ENCODE results near the gene NTRK2.
"Not testable (repeated sequence)": the region's sequence is repeated elsewhere in the genome, so short reads cannot be mapped to it uniquely, and the experiment has no call there.

Gene NTRK2

DNA sequence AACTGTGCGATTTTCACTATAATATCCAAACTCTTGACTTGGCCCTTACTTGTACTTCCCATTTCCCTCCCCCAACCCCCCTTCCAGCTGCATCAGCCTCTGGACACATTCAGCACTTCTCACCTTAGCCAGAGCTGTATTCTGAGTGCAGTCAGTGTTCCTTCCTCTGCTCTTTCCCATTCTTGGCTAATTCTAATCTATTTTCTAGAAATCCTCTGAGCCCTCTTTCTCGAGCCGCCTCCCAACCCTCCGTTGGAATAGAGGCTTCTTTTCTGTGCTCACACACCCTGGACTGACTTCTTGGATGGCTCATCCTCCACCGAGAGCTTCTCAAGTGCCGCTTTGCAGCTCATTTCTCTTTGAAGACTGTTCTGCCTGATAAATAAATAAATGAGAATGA is 188.8 kb downstream of the NTRK2 start:
- no peak for DNase-seq

DNA sequence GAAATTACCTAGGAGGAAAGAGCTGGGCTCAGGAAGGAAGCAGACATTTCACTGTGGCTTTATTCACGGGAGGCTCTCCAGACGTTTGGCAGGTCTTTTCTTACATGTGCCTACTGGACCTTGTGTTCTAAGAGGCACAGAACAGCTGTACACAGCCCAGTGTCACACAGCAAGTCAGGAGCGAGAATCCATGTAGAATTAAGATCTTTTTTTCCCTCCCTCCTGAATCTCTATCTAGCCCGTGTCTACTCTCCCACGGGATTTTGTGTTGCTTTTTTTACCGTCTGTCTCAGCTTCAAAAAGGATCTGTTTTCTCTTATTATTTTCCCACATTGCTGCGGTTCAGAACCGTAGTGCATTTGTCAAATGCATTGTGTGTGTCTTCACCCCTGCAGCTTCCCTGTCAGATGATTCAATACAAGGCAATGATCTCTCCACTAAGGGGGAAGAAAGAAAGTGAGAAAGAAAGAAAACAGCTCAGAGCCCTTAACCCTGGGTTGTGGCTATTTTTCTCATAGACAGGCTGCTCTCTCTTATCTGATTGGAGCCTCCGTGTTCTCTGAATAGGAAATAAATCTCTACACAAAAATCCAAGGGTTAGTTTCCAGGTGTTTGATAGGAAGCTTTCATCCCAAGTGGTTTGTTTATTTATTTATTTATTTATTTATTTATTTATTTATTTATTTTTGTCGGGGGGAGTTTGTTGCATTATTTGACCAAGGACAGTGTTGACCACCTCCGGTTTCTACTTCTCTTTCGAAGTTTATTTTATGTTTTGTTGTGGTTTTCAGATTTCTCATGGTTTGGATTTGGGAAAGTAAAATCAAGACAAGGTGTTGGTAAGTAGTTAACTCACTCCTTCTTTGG is 191.0 kb downstream of the NTRK2 start:
- DNase-seq, result no peak

DNA sequence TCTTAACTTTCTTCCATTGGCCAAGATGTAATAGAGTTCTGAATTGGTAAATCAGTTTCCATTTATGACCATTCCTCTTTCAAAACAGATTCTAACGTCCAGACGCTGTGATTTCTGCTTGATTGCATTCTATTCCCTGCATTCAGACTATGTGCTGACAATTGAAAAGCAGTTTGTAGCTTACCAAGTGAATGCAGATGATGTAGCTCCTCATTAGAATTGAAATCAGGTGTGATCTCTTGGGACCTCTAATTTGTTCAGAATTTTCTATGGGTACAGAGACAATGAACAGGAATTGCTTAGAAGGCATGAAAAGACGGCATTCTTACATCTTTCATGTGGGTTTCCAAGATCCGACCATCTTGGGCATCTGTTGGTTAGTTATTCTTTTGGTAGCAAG is 191.9 kb downstream of the NTRK2 start:
- DNase-seq, result no peak

DNA sequence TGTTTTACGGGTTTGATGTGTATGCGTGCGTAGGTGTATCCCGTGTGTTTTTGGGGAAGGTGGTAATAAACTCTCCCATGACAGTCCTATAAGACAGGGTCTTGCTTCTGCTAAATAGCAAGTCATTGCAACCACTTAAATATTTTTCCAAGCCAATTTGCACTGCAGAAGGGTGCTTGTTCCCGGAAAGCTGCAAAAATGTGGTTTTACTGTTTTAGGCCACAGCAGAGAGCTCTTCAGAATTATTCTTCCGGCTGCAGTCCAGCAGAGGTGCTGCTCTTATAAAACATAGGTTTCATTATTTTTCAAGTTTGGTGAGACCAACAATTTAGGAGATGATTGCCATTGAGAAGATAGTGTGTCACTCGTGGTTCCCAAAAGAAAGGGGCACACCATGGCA is 192.8 kb downstream of the NTRK2 start:
- no peak for DNase-seq

DNA sequence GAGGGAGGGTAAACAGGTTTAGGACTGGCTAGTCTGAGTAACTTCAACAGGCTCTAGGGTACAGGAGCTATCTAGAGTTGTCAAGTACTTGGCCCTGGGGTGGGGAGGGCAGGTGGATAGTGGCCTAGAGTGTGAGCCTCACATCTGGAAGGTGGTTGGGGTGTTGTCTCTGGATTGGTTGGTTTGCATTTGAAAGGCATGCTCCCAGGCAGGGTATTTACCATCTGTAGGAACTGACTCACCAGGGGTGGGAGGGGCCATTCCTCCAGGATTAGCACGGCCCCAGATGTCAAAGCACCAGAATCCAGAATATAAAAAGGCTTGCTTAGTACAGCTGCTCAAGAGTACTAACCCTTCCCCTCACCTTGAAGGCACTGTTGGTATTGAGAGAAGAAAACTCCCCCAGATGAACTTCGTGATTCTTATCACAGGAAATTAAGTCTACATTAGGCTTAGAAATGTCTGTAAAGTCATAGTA is 193.3 kb downstream of the NTRK2 start:
- DNase-seq, result no peak

DNA sequence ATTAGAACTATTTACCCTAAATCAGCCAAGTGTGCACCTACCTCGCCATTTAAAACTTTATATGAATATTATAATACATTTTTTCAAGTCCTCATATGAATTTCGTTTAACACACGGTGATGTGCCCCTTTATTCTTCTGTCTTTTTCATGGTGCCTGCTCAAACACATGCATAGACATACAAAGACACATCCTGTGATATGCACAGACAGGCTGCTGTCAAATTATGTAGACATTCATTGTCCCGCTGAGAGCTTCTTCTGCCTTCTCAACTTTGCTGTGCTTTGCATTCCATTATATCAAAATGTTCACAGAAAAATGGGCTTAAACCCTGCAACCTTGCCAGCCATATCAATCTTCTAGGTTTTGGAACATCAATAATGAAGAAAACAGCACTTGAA is 193.8 kb downstream of the NTRK2 start:
- DNase-seq, result no peak

DNA sequence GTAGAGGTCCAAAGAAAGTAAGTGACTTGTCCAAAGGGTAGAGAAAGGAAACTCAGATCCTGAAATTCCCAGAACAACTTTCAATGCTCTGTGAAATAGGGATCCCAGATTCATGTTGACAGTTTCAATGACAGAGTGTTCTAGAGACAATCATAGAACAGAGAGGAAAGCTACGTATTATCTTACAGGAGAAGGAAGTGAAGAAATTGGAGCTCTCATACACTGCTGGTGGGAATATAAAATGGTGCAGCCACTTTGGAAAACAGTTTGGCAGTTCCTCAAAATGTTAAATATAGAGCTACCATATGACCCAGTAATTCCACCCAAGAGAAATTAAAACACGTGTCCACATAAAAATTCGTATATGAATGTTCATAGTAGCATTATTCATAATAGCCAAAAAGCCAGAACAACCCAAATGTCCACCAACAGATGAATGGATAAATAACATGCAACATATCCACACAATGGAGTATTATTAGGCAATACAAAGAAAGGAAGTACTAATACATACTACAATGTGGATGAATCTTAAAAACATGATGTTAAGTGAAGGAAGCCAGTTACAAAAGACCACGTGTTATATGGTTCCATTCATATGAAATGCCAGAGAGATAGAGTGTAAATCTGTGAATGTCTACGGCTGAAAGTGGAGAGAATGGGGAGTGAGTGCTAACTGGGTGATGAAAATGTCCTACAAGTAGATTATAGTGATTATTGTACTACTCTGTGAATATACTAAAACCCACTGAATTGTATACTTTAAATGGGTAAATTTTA is 197.1 kb downstream of the NTRK2 start:
- DNase-seq, result no peak

DNA sequence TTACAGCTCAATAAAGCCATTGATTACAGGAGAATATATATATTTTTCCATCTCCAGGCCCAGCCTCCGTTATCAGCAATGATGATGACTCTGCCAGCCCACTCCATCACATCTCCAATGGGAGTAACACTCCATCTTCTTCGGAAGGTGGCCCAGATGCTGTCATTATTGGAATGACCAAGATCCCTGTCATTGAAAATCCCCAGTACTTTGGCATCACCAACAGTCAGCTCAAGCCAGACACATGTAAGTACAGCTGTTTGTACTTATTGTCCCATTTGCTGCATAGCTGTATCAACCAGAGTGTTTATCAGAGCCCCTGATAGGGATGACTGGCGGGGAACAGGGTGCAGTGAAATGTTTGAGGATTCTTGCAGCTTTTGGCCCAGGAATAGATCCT is 197.7 kb downstream of the NTRK2 start:
- DNase-seq, result no peak

DNA sequence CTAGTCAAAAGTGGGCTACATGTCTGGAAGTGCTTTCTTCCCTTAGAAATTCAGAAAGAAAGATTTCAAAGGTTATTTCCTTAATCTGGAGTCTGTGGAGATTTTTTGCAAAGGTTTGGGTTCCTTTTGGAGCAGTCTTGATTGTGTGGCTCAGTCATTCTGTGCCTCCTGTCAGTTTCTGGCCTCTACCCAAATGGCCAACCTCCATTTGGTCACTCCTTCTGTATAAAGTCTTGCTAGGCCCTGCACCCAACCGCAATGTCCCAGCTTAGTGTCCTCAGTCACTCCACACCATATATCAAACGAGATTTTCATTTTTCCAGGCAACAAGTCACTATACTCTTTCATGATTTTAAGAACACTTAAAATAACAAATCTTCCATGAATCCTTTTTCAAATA is 199.6 kb downstream of the NTRK2 start:
- no peak for DNase-seq

DNA sequence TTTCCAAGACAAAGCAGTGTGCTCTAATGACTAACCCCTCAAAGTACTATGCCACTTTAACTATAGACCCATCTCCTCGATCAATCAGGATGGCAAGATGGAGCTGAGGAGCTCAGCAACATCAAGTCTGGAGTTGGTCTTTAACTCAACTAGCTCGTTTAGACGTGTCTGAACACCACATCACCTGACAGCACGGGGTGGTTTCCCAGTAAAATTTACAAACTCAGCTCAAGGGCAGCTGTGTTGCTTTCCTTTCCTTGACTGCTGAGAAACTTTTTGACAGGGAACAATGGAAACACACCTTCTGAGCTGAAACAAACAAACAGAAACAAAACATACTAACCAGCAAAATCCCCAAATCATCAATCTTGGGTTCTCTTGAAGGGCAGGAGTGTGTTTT is 202.5 kb downstream of the NTRK2 start:
- DNase-seq, result no peak

DNA sequence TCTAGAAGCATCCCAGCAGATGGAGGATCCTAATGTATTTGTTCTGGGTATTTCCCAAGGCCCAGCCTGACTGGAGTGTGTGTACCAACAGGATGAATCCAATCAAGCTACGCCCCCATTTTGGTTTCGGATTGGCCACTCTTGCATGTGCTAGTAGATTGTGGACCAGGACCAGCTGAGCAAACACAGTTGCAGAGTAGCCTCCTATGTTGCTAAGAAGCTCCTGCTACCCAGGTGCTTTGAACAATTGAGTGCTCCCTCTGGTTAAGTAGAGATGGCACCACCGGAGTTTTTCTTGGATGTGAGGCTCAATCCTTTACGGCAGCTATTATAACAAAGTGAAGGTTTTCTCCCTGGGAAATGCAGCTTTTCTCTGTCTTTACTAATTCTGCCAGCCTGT is 204.5 kb downstream of the NTRK2 start:
- no peak for DNase-seq

DNA sequence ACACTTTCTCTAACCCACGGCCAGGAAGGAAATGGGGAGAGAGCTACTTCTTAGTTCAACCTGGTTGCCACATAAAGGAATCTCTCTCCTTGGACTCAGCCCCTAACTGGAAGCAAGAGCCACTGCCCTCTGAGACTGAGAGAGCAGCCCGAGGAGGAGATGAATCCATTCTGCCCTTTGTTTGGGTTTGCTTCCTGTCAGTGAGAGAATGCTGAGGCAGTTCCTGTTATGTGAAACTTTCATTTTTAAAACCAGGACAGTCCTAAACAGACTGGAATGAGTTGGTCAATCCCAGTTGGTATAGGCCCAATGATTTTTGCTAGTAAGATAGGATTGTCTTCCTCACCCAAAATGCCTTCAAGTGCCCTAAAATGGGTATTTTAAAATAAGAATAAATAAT is 205.1 kb downstream of the NTRK2 start:
- no peak for DNase-seq

DNA sequence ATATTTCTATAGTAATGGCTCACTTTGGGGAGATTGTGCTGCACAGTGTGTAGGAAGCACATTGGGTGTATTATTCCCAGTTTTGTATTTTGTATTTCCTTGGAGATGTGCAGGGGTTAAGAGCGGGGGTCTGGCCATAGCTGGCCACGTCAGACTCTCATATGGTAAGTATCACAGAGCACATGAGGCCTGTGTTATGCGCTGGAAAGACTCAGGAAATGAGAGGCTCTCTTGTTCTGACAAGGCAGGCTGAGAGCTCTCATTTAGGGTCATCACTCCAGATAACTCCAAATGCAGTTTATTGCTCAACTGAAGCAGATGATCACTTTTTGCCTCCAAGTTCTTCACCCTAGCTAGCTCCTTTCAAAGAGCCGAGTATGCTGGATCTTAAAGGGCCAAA is 205.7 kb downstream of the NTRK2 start:
- no peak for DNase-seq

DNA sequence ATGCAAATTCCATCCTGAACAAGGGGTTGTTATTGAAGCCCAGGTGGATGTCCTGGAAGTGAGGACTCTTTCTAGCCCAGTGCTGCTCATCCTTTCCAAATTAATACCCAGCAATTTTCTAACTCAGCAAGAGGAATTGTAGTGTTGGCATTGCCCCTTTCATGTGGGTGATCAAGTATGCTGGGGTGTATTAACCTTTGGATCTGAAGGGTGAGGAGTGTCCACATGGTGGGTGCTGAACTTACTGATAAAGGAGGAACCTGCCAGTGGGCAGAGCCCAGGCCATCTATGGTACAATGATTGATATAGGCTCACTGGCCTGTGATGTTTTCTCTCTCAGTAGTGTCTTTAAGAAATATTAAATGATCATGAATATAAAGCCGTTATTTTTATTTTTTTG is 210.1 kb downstream of the NTRK2 start:
- no peak for DNase-seq

DNA sequence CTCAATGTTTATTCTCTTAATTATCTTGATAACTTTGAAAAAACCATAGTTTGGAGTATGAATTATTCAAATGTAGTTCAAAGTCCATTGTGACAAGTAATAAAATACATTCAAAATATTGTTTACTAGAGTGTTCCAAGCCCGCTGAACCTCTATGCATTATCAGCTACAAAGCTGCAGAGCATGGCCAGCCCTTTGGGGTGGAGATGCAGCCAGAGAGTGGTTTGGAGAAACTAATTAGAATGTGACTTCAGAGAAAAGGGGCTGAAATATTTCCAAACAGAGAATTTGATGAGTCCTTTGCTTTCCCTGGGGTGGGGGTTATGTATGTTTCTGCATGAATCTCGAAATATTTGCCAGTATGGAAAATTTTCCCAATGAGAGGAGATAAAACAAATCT is 211.3 kb downstream of the NTRK2 start:
- DNase-seq, result no peak

DNA sequence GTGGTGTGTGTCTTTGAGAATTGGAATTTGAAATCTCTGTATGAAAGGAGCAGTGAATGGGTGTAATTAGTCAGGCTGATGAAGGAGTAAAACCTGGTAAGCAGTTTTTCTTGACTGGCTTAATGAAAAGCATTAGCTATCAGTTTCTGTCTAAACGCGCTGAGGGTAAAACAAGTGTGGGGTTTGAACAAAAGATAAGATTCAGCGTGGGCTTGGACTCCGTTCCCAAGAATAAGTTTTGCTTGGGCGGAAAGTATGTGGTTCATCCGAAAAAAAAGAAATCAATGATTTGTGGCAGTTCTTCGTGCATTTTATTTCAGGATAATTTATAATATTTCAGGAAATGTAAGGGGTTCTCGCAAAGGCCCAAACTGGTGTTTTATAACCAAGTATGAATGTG is 217.3 kb downstream of the NTRK2 start:
- no peak for DNase-seq

DNA sequence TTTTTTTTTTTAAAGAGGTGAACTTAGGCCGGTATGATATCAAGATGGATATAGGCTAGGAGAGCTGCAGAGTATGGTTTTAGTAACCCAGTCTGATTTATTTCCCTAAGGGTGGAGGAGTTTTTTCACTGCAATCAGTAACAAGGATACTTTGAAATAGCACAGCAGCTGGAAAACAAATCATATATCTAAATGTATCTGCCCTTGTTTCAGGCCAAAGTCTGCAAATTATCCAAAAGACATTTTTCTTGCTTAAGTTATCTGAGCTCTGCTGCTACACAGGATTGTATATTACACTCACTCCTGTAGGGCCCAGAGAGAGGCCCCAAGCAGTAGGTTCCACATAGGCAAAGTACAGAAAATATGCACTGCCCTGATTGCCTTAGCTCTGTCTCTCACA is 222.4 kb downstream of the NTRK2 start:
- no peak for DNase-seq

DNA sequence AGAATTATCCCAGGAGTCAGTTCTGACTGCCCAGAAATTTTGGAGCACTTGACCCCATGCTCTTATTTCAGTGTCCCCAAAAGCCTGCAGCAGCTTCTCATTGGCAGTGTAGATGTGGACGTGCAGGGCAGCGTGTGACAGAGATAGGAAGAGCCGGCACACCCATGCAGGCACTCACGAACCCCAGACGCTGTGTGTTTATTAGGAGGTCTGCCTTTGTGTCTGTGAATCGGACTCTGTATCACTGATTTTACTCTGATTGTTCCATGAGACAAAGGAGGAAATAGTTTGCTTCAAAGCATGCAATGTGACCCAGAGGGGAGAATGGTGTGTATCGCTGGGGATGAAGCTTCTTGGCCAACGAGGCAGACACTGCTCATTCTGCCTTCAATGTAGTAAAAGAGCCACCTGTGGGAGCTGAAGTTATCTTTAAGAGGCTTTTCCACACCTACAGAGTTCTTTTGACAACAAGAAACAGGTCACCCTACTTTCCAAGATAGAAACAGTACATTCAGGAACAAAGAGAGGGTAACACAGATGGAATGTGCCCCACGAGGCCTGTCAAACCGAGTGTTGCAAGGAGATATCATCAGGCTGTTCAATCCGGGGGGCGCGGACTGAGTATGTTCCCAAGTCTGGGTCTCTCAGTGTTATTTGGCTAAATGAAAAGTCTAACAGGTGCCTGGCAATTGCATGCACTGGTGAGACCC is 224.0 kb downstream of the NTRK2 start:
- DNase-seq, result no peak

DNA sequence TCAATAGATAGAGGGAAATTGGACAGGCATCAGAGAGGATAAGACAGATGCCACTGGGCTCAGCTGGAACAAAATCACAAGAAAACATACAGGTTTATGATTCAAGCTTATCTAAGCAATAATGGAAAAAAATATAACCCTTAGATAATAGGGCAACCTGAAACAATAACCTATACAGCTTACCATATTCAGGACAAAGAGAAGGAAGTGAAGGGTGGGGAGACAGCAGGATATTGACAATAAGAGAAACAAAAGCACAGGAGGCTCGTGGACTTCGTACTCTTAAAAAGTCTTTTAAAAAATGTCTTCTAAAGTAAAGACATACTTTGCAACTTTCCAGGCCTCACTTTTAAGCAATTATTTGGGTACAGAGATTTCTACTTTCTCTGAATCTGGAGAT is 225.3 kb downstream of the NTRK2 start:
- DNase-seq, result no peak

DNA sequence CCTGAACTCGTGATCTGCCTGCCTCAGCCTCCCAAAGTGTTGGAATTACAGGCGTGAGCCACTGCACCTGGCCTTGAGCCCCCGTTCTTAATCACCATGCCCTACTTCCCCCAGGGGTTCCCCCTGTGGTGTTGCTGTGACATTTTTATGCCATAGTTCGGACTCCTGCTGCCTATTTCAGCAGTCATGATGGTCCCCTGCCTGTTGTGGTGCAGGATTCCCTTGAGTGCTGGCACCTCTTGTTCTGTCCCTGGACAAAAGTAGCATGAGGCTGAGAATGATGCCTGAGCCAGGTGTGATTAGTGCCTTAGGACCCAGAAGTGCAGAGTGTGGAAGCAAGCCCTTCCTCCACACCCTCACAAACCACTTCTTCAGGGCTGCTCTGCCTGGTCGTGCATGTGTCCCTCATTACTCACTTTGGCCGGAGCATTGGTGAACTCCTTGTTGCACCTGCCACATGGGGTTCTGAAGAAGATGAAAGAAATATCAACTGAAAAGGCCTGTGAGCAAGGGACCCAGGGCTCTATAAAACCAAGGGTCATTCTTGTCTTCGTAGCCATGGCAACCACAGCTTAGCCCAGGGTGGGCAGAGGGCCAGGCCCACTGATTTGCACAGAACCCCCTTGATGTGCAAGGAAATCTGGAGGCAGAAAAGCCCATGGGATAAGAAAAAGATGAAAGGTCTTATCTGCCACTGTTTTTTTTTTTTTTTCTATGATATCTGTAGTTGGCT is 228.0 kb downstream of the NTRK2 start:
- no peak for DNase-seq

DNA sequence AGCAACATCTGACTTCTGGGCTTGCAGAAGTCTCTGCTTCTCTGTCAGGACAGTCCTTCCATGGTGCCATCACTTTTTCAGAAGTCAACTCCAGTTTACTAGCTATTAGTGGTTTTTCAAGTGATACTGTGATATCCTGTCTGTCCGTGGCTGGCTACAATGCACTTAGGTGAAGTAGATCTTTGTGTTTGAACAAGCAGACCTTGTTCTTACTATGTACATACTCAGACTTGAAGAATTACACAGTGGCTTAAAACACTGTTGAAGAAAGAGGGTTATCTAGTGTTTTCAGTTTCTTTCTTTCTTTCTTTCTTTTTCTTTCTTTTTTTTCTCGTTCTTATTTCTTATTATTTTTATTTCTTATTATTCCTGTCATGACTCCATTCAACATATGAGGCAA is 228.7 kb downstream of the NTRK2 start:
- no peak for DNase-seq

DNA sequence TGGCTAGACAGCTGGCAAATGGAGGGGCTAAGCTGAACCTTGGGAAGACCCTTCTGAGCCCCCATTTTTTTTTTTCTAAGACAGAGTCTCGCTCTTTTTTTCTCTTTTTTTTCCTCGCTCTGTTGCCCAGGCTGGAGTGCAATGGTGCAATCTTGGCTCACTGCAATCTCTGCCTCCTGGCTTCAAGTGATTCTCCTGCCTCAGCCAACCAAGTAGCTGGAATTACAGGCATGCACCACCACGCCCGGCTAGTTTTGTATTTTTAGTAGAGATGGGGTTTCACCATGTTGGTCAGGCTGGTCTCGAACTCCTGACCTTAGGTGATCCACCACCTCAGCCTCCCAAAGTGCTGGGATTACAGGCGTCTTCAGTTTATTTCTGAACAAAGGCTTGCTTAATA is 229.1 kb downstream of the NTRK2 start:
- DNase-seq, result not testable (repeated sequence)

DNA sequence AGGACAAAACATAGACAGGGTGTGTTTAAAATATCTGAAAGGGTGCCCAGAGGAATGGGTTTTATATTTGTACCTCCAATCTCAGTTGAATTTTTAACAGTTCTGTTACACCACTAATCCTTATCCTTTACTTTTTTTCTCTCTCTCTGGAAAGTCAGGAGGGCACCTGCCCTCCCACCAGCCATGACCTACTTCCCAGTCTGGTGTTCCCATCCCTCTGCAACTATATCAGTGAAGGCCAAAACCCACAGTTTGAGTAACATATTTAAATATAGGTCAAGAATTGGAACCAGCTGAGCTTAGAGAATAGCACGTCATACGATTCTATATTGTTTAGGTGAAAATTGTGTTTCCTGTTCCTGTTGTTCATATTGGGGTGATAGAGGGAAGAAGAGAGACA is 229.8 kb downstream of the NTRK2 start:
- no peak for DNase-seq

Measured in CD4-positive, alpha-beta T cell treated with Interleukin-4 for 1 hour (primary cell).